SKM-1 treated with dmso at 0.1 percent for 144 hours (cell line): ENCODE results near the gene CLSTN3.
"Not testable (repeated sequence)": the region's sequence is repeated elsewhere in the genome, so short reads cannot be mapped to it uniquely, and the experiment has no call there.

Experiments
- DNase-seq: peaks from one replicate; lab custom pipeline; 2025; ENCODE audit not compliant: unreplicated experiment; lab: John Stamatoyannopoulos, UW

Gene CLSTN3

GRCh38 chr12:7150356-7150755, 20.2 kb downstream of the CLSTN3 start:
- no peak for DNase-seq

- DNase-seq, result no peak
These were observed 20.7 kb downstream of the CLSTN3 start for GRCh38 chr12:7150841-7151240.

GRCh38 chr12:7151532-7151931, 21.4 kb downstream of the CLSTN3 start:
- DNase-seq, result no peak

GRCh38 chr12:7152818-7153217, 22.6 kb downstream of the CLSTN3 start:
- no peak for DNase-seq

GRCh38 chr12:7154042-7154441, 23.9 kb downstream of the CLSTN3 start:
- DNase-seq, result no peak

GRCh38 chr12:7154901-7155470, 24.8 kb downstream of the CLSTN3 start:
- no peak for DNase-seq

GRCh38 chr12:7155471-7156034, 25.4 kb downstream of the CLSTN3 start:
- DNase-seq, result no peak

GRCh38 chr12:7156259-7157197, 26.4 kb downstream of the CLSTN3 start:
- no peak for DNase-seq

- no peak for DNase-seq
These were observed 27.2 kb downstream of the CLSTN3 start for GRCh38 chr12:7157391-7157790.

GRCh38 chr12:7158781-7159609, 28.8 kb downstream of the CLSTN3 start:
- DNase-seq, result no peak

GRCh38 chr12:7160183-7160582, 30.0 kb downstream of the CLSTN3 start:
- no peak for DNase-seq

- DNase-seq, result no peak
These were observed 31.2 kb downstream of the CLSTN3 start for GRCh38 chr12:7161327-7161726.

- no peak for DNase-seq
These were observed 31.6 kb downstream of the CLSTN3 start for GRCh38 chr12:7161811-7162210.

- DNase-seq, result no peak
These were observed 32.5 kb downstream of the CLSTN3 start for GRCh38 chr12:7162691-7163114.

- DNase-seq, result no peak
These were observed 39.8 kb downstream of the CLSTN3 start for GRCh38 chr12:7169951-7170350.

- DNase-seq, result no peak
These were observed 41.7 kb downstream of the CLSTN3 start for GRCh38 chr12:7171854-7172253.

GRCh38 chr12:7175493-7175892, 45.3 kb downstream of the CLSTN3 start:
- no peak for DNase-seq

GRCh38 chr12:7176595-7176994, 46.4 kb downstream of the CLSTN3 start:
- no peak for DNase-seq

GRCh38 chr12:7178481-7178880, 48.3 kb downstream of the CLSTN3 start:
- DNase-seq, result no peak

- DNase-seq, result no peak
These were observed 50.5 kb downstream of the CLSTN3 start for GRCh38 chr12:7180685-7181084.

GRCh38 chr12:7186058-7186457, 55.9 kb downstream of the CLSTN3 start:
- DNase-seq, result not testable (repeated sequence)
